Activated CD4-positive, alpha-beta T cell treated with anti-CD3 and anti-CD28 coated beads, Interleukin-2, amount 50 U/mL, for 16 hours (primary cell): ENCODE measurements around the gene SLC5A2.
A peak's percentile ranks its signal among the peaks of the same experiment; 100 is the strongest.
"Not testable (repeated sequence)": the region's sequence is repeated elsewhere in the genome, so short reads cannot be mapped to it uniquely, and the experiment has no call there.

Experiments used
- DNase-seq: peaks from one replicate; pipeline ENCODE4 v3.0.0-alpha.2; 2020

SLC5A2 gene

GRCh38 chr16:31501966-31502348 is 19.0 kb downstream of the SLC5A2 start:
- DNase-seq, result no peak

GRCh38 chr16:31502981-31503380 is 20.1 kb downstream of the SLC5A2 start:
- DNase-seq, result no peak

GRCh38 chr16:31503555-31503954 is 20.6 kb downstream of the SLC5A2 start:
- DNase-seq, result not testable (repeated sequence)

- no peak for DNase-seq
Observed at GRCh38 chr16:31504159-31504558, 21.2 kb downstream of the SLC5A2 start.

GRCh38 chr16:31505483-31505882 is 22.6 kb downstream of the SLC5A2 start:
- peak; percentile 83 for DNase-seq

- DNase-seq, result peak; percentile 6
Observed at GRCh38 chr16:31507617-31507928, 24.6 kb downstream of the SLC5A2 start.

GRCh38 chr16:31507929-31508705 is 25.2 kb downstream of the SLC5A2 start, which contains the start of gene RUSF1:
TSS of gene RUSF1 (minus strand) at chr16:31508391. CDS start at chr16:31508373, 18 bp downstream.
- peak; percentile 89 for DNase-seq

GRCh38 chr16:31508706-31509195 is 25.8 kb downstream of the SLC5A2 start:
- DNase-seq, result no peak

GRCh38 chr16:31513126-31513525 is 30.2 kb downstream of the SLC5A2 start:
- no peak for DNase-seq

- no peak for DNase-seq
Observed at GRCh38 chr16:31513884-31514283, 31.0 kb downstream of the SLC5A2 start.

GRCh38 chr16:31517800-31518402 is 35.0 kb downstream of the SLC5A2 start:
- no peak for DNase-seq

- no peak for DNase-seq
Observed at GRCh38 chr16:31519759-31520431, 37.0 kb downstream of the SLC5A2 start.

GRCh38 chr16:31521368-31521767 is 38.4 kb downstream of the SLC5A2 start:
- DNase-seq, result no peak

GRCh38 chr16:31522071-31522470 is 39.1 kb downstream of the SLC5A2 start:
- no peak for DNase-seq

GRCh38 chr16:31523768-31524167 is 40.8 kb downstream of the SLC5A2 start:
- not testable (repeated sequence) for DNase-seq

- DNase-seq, result no peak
Observed at GRCh38 chr16:31525113-31525512, 42.2 kb downstream of the SLC5A2 start.

- no peak for DNase-seq
Observed at GRCh38 chr16:31527734-31528274, 44.9 kb downstream of the SLC5A2 start, which contains the start of gene AHSP. TSS of gene AHSP (plus strand) at chr16:31527900. CDS start at chr16:31528140, 240 bp downstream.

GRCh38 chr16:31528523-31529107 is 45.7 kb downstream of the SLC5A2 start:
- no peak for DNase-seq

- no peak for DNase-seq
Observed at GRCh38 chr16:31529108-31529936, 46.4 kb downstream of the SLC5A2 start.

GRCh38 chr16:31529937-31530312 is 47.0 kb downstream of the SLC5A2 start:
- DNase-seq, result no peak

- no peak for DNase-seq
Observed at GRCh38 chr16:31530405-31530804, 47.5 kb downstream of the SLC5A2 start.

GRCh38 chr16:31531096-31531495 is 48.2 kb downstream of the SLC5A2 start:
- no peak for DNase-seq
